ENCODE data around the gene SYT9.

DNA sequence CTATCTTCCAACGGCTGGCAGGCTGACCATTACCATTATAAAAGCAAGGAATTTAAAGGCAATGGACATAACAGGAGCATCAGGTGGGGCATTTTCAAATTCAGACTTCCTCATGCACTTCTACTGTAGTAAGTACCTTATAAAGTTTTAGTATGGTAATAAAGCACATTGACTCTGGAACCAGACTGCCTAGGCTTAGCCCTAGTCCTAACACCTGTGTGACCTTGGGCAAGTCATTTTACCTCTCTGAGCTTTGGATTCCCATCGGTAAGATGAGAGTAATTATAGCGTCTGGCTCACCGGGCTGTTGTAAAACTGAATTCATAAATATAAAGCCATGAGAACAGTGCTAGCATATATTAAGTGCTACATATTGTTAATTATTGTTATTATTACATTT lies 164.4 kb downstream of the SYT9 start:
- TF ChIP-seq, protein P1, sequence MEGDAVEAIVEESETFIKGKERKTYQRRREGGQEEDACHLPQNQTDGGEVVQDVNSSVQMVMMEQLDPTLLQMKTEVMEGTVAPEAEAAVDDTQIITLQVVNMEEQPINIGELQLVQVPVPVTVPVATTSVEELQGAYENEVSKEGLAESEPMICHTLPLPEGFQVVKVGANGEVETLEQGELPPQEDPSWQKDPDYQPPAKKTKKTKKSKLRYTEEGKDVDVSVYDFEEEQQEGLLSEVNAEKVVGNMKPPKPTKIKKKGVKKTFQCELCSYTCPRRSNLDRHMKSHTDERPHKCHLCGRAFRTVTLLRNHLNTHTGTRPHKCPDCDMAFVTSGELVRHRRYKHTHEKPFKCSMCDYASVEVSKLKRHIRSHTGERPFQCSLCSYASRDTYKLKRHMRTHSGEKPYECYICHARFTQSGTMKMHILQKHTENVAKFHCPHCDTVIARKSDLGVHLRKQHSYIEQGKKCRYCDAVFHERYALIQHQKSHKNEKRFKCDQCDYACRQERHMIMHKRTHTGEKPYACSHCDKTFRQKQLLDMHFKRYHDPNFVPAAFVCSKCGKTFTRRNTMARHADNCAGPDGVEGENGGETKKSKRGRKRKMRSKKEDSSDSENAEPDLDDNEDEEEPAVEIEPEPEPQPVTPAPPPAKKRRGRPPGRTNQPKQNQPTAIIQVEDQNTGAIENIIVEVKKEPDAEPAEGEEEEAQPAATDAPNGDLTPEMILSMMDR (IDR thresholded peaks at IDR 0.05; ENCODE audit: insufficient read depth, low read depth, low read length), result no peak
- TF ChIP-seq EZH2 (IDR thresholded peaks at IDR 0.05; ENCODE audit: insufficient read depth, low read length), result no peak

Measured in astrocyte (in vitro differentiated cells and primary cell).